Loucy (cell line): ENCODE results near the gene LRRC27.

Experiments used
- CTCF ChIP-seq: fragments of 200-600 bp; sonication (generic); conservative IDR thresholded peaks from 2 replicates; pipeline ENCODE4 v1.5.1; 2014; ENCODE audit warnings: mild to moderate bottlenecking, antibody characterized with exemption, low read length
- EZH2phosphoT487 ChIP-seq: fragments of 200-600 bp; IDR thresholded peaks from 2 replicates; pipeline ENCODE4 v1.6.1; 2018; ENCODE audit warnings: antibody characterized with exemption, mild to moderate bottlenecking, moderate library complexity, borderline replicate concordance

GRCh38 chr10:132417957-132418441 lies 86.0 kb downstream of the LRRC27 start:
- TF ChIP-seq CTCF (no peak), EZH2phosphoT487 (no peak)
